CD1c-positive myeloid dendritic cell (primary cell): ENCODE results near the gene TADA3.
A peak's percentile ranks its signal among the peaks of the same experiment; 100 is the strongest.
"Not testable (repeated sequence)": the region's sequence is repeated elsewhere in the genome, so short reads cannot be mapped to it uniquely, and the experiment has no call there.

Experiments used
- DNase-seq: peaks from one replicate; pipeline ENCODE4 v3.0.0-alpha.2; 2016; ENCODE audit errors: extremely low spot score

The TADA3 gene

DNA sequence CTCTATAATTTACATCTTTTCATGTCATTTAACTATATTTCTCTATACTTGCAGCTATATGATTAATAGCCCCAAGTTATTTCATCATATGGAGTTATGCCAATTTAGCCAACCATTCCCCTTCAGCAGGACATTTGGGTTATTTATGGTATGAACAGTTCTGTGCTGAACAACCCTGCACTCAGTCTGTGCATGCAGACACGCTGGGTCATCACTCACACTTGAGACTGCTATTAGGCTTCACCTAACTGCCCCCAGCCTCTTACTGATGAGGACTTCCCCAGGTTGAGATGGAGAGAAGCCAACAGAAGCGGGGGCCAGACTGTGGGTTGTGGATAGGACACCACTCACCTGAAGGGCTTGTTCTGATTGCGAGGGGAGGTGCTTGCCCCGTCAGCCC is 7.3 kb downstream of the TADA3 start:
- DNase-seq, result no peak

GRCh38 chr3:9783954-9784353 is 8.3 kb downstream of the TADA3 start:
- DNase-seq, result no peak

DNA sequence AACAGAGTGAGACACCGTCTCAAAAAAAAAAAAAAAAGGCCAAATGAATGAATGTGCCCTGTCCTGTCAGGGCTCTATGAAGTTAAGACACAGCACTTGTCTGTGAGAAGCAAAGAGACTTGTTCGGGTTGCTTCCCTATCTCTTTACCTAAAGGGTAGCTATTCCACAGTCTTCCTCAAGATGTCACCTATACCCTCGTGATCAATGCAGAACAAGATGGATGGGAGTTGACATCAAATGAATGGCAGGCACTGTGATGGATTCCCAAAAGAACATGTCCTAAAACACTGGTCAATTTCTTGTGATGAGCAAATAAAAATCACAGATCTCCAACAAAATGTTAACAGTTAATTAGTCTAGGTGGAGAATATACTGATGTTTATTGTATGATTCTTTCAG is 9.5 kb downstream of the TADA3 start:
- DNase-seq, result no peak

GRCh38 chr3:9781978-9782603 is 10.2 kb downstream of the TADA3 start:
- no peak for DNase-seq

- DNase-seq, result no peak
These were observed 10.7 kb downstream of the TADA3 start for GRCh38 chr3:9781551-9781950.

- no peak for DNase-seq
These were observed 11.4 kb downstream of the TADA3 start for GRCh38 chr3:9780910-9781309.

GRCh38 chr3:9780458-9780812 is 11.8 kb downstream of the TADA3 start:
- DNase-seq, result no peak

DNA sequence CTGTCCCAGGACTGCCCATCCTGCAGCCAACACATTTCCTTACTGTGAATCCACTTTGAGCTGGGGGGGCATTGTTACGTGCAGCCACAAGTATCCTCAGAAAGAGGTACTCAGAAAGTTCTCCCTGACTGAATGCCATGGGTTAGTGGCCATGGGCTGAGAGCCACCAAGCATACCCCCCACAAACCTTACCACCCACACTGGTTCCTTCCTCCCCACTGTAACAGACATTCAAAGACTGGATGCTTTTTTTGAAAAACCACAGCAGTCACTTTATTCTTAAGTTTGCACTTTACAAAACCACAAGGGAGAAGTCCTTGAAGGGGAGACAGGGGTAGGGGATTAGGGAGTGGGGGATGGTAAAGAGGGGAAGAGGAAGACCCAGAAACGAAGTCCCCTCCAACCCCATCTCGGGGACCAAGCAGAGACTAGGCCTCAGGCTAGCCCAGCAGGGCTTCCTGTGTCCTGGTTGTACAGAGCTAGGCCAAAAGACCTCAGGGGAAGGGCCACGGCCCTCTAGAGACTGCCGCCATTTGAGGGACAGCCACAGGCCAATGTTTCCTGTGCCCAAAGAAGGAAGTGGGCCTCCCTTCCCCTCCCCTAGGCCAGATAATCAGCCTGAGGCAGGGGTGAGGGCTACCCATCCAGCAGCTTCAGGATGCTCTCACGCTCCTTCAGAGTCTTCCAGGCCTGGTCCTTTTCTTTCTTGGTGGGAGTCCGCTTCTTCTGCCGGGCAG is 12.4 kb downstream of the TADA3 start:
- DNase-seq, result peak; percentile 76

- peak; percentile 34 for DNase-seq
These were observed 13.1 kb downstream of the TADA3 start for GRCh38 chr3:9779075-9779593.

GRCh38 chr3:9778143-9779074 is 13.9 kb downstream of the TADA3 start:
- DNase-seq, result peak; percentile 80

DNA sequence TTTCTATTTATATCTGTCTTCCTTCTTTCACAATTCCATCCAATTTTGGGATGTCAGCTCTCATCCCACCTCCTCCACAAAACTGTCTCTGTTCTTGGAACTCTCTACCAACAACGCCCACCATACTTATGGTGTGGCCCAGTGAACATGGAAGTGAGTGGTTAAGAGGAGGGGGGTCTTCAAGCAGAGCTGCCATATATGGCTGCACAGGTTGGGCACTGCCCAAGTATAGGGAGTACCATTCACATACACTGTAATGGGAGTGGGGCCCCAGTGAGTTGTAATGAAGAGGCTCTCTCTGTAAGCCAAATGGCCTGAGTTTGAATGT is 14.6 kb downstream of the TADA3 start:
- peak; percentile 62 for DNase-seq

- DNase-seq, result no peak
These were observed 15.2 kb downstream of the TADA3 start for GRCh38 chr3:9776896-9777693.

DNA sequence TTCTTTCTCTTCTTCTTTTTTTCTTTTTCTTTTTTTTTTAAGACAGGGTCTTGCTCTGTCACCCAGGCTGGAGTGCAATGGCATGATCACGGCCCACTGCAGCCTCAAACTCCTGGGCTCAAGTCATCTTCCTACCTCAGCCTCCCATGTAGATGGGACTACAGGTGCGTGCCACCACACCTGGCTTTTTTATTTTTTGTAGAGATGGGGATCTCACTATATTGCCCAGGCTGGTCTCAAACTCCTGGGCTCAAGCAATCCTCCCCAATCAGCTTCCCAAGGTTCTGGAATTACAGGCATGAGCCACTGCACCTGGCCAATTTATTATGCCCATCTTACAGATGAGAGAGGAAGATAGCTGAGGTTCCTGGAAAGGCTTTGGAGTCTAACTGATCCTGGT is 21.3 kb downstream of the TADA3 start:
- DNase-seq, result not testable (repeated sequence)

DNA sequence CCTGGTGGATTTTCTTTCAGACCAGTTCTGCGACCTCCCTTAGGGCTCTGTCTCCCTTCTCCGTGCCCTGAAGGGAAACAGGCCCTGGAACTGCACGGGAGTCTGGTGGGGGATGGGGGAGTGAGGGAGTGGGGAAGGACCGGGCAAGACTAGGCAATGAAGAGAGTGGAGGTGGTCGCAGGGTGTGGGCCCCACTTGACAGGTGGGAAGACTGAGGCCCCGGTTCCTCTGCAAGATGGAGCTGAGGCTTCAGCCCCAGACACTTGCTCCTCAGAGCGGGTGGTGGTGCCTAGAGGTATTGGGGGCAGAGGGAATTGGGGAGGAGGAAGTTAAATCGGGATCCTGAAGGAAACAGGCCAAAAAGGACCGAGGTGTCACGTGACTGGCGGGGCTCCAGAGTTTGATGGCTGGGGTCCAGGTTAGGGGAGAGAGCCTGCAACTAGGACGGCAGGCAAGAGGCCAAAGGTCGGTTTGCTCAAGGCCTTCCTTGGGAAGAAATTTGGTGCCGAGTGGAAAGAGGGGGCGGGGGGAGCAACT is 21.9 kb downstream of the TADA3 start:
- peak; percentile 15 for DNase-seq

- DNase-seq, result peak; percentile 78
These were observed 22.6 kb downstream of the TADA3 start, which contains the start of gene CAMK1 for GRCh38 chr3:9769426-9770275. Gene CAMK1 (minus strand): TSS chr3:9769947. CDS start chr3:9767749, 2,198 bp downstream.

GRCh38 chr3:9769012-9769411 is 23.3 kb downstream of the TADA3 start:
- DNase-seq, result no peak

DNA sequence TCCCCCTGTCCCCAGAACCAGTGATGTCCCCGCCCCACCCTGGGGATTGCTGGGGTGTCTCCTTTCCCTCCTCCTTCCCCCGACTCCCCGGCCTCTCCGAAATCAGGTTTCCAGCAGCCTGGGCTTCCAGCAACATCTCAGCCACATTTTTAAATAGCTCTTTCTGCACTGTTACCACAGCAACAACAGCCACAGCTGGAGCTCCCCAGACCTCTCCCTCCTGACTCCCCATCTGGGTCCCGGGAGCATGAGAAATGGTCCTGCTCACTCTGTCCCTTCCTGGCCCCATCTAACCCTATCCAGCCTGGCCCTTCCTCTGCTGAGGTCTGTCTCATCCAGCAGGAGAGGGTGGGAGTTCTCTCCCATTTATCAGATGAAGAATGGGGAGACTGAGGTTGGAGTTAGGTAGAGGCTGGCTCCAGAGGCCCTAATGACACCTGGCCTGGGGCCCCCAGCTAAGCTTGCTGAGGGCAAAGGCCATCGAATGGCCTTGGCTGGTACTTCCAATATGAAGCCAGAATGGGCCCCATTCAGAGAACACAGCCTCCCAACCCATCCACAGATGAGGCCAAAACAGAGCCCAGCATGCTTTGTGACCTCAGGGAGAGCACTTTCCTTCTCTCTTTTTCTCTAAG is 24.0 kb downstream of the TADA3 start:
- DNase-seq, result no peak

- DNase-seq, result peak; percentile 58
These were observed 24.9 kb downstream of the TADA3 start for GRCh38 chr3:9767418-9767817.

DNA sequence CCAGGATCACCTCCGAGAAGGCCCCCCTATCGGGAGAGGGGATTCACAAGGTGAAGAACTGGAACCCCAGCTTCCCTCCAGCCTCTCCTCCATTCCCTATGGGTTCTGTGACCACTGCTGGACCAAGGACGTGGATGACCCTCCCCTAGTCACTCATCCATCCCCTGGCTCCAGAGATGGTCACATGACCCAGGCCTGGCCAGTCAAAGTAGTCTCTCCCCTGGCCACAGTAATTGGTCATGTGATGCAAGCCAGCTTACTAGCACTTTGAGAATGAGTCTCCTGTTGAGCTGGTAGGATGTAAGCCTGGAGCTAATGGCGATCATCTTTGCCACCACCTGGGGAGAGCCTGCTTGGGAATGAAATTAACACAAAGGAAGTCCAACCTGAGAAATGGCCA is 26.4 kb downstream of the TADA3 start:
- no peak for DNase-seq

GRCh38 chr3:9762871-9763270 is 29.4 kb downstream of the TADA3 start:
- no peak for DNase-seq
